Measurements from ENCODE around the gene NUDT21.
"Not testable (repeated sequence)": the region's sequence is repeated elsewhere in the genome, so short reads cannot be mapped to it uniquely, and the experiment has no call there.

The NUDT21 gene

DNA sequence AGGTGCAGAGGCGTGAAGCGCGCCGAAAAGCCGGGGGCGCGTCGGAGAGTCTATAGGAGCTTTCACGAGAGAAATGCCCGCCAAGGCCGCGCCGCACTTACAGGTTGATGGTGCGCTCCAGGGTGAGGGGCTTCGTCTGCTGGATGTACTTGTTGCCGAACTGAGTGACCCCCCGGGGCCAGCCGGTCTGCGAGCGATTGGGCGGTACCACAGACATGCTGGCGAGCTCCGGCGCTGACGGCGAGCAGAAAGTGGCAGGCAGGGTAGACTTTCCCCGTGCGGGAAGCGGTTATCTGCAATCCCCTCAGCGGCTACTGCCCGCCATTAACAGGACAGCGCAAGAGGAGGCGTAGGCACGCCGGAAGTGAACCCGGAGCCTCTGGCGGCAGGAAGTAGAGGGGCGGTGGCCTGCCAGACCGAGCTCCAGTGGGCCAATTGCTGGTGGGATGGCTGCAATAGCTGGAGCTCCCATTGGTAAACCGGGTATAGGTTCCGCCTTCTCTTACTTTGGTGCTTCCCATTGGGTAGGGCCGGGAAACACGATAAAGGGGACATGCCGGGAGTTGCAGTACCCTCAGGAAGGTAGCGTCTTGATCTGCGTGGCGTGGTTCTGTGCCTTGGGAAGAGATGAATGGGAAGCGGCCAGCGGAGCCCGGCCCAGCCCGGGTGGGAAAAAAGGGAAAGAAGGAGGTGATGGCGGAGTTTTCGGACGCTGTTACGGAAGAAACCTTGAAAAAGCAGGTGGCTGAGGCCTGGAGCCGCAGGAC lies at the start of gene NUDT21, which contains the start of gene OGFOD1:
TSS of gene NUDT21 (minus strand) at position 347 of the 767 bp plus-strand sequence. CDS start at position 217, 130 bp downstream.
TSS of gene OGFOD1 (plus strand) at position 569 of the 767 bp plus-strand sequence. CDS start at position 628, 59 bp downstream.
- DNase-seq = peak; percentile 98

DNA sequence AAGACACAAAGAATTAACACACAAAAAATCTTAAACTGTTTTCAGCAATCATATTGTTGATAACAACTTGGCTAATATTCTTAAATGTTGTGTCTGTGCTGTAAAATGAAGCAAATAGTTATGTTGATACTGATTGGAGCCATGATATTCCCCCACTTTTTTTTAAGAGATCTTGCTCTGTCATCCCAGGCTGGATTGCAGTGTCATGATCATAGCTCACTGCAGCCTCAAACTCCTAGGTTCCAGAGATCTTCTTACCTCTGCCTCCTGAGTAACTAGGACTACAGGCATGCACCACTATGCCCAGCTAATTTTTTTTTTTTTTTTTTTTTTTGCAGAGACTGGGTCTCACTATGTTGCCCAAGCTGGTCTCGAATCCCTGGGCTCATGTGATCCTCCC lies 42.7 kb upstream of the NUDT21 start:
- no peak for DNase-seq

DNA sequence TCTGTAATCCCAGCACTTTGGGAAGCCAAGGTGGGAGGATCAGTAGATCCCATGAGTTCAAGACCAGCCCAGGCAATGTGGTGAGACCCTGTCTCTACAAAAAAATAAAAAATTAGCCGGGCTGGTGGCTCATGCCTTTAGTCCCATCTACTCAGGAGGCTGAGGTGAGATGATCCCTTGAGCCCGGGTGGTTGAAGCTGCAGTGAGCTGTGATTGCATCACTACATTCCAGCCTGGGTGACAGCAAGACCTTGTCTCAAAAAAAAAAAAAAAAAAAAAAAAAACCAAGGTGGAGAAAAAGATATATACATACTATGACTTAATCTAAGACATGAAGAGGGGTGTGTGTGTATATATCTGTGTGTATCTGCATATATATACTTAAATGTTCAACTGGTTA lies 42.0 kb upstream of the NUDT21 start:
- no peak for DNase-seq

DNA sequence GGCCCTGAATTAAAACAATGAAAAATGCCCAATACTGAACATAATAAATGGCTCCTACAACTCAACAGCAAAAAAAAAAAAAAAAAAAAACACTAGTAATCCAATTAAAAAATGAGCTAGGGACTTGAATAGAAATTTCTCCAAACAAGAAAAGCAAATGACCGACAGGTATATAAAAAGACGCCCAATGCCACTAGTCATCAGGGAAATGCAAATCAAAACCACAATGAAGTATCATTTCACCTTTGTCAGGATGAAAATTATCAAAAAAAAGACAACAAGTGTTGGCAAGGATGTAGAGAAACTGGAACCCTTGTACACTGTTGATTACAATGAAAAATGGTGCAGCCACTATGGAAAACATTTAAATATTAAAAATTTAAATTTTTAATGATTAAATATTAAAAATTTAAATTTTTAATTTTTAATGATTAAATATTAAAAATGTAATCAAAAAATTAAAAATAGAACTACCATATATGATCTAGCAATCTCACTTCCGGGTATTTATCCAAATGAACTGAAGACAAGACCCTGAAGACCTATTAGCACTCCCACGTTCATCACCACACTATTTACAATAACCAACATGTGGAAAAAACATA lies 40.6 kb upstream of the NUDT21 start:
- no peak for DNase-seq

DNA sequence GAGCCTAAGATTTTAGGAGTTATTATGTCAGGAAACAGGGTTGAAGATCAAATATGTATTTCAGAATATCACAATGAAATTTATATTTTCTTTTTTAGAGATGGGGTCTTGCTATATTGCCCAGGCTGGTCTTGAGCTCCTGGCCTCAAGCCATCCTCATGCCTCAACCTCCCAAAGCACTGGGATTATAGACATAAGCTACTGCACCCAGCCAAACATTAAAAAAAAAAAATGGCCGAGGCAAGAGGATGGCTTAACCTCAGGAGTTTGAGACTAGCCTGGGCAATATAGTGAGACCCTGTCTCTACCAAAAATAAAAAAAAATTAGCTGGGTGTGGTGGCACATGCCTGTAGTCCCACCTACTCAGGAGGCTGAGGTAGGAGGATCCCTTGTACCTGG lies 37.7 kb upstream of the NUDT21 start:
- not testable (repeated sequence) for DNase-seq

DNA sequence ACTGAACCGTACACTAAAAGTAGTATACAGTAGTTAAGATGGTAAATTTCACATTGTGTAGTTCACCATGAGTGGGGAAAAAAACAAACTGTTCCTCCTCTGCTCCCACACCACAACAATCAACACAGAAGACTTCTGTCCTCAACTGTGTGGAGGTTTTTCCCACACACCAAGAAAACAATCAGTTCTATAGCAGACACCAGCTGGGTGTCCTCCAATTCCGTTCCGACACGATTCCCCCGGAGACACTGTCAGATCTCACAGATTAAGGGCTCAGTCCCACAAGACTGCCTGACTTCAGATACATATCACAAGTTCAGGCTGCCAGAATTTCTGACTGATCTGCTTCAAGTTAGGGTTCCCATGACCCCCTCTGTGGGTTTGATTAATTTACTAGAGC lies 36.9 kb upstream of the NUDT21 start:
- no peak for DNase-seq

DNA sequence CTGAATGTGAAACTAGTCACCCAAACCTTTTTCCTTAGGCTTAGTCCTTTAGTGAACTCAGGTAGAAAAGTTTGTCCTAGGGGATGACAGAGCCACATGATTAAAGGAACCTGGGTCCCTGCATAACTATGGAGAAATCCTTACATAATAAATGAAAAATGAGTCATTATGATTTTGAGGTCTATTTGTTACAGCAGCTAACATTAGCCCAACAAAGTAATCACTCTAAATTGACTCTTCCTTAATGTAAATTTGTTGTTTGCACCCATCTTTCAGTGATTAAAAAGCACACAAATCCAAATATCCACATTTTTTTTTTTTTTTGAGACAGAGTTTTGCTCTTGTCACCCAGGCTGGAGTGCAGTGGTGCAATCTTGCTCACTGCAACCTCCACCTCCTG lies 32.3 kb upstream of the NUDT21 start:
- no peak for DNase-seq

DNA sequence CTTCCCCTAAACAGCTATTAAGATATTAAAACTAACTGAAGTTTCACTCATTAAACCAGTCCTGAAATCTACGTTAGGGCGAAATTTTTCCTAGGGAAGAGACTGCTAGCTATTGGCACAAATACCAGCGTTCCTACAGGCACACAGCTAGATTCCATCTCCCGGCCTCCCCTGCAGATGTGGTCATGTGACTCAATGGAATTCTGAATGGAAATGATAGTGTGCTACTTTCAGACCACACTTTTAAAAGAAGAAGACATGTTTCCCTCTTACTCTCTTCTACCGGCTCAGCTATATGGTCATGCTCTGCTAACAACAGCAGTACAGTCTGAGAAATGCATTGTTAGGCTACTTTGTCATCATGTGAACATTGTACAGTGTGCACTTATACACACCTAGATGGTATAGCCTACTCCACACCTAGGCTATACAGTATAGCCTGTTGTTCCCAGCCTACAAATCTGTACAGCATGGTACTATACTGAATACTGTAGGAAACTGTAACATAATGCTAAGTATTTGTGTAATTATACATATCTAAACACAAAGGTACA lies 31.6 kb upstream of the NUDT21 start:
- no peak for DNase-seq

DNA sequence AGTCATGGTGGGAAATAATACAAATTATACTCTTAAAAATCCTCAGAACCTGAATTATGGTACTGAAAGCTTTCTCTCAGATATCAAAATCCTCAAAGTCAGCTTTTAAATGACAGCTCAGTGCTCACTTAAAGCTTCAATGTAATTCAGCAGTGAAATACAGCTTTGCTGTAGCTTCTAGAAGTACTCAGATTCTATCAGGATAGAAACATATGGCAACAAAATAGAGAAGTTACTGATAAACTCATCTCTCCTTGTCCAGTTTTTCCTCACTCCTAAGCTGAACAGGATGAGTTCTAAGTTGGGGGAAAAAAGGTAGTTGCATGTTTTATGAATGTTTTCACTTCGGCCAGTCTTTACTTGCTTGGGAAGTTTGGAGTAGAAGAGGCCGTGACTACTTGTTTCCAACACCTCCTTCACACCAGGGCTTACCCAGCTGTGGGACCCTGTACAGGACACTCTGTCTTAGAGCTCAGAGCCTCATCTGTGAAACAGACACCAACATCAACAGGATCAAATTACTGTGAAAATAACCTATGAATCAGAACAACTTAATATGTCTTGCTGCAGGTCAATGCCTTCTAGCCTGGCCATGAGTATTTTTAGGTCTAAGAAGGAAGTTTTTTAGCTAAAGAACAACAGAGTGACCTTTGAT lies 30.5 kb upstream of the NUDT21 start:
- no peak for DNase-seq

DNA sequence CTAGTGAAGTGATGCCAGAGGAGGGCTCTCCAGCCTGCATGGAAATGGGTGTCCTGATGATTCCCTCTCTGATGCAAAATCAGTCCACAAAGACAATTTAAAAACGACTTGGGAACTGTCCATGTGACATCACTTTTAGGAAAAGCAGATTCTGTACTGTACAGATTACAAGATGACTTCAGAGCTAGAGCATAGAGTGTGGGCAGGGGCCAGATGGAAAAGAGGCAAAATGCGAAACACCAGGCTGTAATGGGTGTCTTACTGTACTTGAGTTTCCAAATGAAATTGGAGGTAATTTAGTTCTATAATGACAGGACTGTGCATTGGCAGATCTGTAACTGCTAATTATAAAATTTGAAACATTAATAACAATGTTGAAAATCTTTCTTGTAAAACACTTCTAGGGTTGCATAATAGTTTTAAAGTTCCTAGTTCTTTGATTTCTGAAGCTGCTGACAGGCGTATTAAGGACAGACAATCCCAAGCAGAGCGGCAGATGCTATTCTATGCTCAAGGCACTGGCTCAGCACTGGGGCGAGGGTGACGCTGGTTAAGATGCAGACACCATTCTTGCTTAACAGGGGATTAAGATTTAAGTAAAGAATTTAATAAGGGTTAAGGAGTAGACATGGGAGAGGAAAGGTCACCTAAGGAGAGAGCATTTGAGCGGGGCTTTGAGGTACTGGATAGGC lies 29.8 kb upstream of the NUDT21 start:
- no peak for DNase-seq

DNA sequence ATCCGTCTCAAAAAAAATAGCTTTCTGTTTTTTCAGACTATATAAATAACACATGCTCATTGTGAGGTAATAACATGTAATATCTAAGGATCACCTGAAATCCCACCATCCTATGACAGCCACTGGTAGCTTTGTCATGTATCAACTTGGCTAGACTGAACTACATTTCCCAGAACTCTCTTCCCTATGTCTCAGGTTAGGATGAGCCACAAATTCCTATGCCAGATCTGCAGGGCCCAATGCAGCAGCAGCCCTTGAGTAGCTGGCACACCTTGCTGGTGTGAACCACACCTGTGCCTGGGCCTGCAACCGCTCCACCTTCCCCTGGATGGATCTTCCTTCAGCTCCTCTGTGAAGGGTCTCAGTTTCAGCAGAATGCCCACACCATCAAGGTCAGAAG lies 28.3 kb upstream of the NUDT21 start:
- DNase-seq = no peak

DNA sequence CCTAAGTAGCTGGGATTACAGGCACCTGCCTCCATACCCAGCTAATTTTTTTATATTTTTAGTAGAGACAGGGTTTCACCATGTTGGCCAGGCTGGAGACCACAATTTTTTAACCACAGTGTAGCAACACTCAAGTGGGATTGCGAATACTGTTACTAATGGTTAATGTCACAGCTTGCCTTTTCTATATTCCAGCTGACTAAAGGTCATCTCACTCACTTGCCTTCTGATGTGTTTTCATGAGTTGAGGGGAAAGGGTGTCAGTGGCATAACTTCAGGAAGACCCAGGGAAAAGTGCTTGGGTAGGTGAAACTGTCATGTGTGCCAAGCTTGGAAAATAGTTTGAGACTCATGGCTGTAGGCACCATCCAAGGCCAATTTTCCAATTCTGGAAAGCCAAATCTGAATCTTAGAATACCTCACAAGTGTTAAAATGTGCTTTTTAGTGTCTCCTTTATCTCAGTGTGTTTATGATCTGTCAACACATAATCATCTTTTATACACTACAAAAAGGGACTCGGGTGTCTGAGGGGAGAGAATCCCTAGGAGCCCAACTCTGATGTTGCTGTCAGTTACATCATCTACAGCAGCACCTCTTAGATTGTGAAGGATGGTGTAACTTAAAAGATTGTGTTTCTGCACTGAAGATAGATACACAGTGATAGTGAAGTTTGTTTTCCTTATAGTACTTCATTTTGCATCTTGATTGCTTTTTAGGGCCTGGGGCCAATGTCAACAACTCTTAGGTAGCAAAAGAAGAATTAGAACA lies 27.3 kb upstream of the NUDT21 start:
- DNase-seq = no peak

DNA sequence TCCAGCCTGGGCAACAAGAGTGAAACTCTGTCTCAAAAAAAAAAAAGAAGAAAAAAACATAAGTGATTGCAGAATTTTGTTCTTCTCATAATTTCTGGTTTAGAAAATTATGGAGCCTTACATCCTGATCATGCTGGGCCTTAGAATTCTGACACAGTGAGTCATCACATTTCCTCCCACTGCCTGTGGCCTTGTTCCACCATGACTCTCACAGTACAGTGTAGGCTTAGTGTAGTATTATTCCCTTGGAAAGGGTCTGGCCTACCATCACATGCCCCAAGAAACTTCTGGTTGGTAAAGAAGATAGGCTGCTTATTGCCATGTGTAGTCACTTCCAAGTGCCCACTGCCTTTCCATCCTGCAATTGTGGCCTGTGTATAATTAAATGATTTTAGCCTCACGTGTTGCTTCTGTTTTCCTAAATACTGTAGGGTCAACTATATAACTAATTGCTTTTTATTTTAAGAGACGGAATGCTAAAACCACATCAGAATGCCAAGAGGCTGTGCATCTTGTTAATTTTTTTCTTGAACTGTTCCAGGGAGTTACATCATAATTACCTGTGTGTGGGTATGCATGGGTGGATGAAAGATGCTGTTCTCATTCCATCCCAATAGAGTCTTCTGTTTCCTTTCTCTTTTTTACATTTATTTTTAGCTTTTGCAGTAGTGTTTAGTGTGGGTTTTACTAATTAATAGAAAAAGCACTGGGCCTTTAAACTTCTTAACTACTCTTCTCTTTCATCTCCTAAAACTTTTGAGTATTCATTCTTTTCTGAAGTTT lies 26.2 kb upstream of the NUDT21 start:
- DNase-seq = peak; percentile 26

DNA sequence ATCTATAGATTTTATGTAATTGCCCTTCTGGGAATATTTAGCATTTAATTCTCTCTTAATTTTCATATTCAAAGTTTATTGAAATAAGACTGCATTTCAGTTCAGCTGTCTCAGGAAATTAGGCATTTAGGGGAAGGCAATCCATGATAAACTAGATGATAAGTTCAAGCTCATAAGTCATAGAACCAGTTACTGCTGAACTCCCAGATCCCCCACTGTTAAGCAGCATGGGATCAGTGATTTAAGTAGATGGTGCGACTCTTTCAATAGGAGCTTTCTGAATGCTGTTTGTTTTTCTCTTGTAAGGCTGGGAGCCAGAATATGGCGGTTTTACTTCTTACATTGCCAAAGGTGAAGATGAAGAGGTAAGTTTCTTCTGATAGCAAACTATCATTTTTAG lies 24.1 kb upstream of the NUDT21 start:
- DNase-seq = no peak

DNA sequence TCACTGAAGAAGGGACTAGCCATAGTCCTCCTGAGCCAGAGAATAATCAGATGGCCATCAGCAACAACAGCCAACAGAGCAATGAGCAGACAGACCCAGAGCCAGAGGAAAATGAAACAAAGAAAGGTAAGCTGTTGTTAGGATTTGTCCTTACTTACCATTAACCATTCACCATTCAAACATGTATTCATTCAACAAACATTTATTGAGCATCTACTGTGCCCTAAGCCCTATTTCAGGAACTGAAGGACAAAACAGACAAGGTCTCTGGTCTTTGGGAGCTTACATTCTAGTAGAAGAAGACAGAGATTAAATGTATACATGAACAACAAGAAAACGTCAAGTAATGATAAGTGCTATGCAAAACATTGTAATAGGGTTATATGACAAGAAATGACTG lies 19.5 kb upstream of the NUDT21 start:
- no peak for DNase-seq

DNA sequence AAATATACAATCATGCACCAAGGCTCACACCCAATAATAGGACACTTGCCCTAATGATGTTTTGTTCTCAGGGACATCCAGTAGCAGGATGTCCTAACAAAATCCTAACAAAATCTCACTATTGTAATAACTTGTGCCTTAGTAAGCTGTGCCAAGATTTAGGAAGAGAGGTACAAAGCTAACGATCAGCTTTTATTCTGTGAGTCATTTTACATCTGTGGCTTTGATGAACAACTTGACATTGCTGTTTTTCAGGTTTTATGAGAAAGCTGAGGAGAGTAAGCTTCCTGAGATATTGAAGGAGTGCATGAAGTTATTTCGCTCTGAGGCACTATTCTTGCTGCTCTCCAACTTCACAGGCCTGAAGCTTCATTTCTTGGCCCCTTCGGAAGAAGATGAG lies 19.1 kb upstream of the NUDT21 start:
- no peak for DNase-seq

DNA sequence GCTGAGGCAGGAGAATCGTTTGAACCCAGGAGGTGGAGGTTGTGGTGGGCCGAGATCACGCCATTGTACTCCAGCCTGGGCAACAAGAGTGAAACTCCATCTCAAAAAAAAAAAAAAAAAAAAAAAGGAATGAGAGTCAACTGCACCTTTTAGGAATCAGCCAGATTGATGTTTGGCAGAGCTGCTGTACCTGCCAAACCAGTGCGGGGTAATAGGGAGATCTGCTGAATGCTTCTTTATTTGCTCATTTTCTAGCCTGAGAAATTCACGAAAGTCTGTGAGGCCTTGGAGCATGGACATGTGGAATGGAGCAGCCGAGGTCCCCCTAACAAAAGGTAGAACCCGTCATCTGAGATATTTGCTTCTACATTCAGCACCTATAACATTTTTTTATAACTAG lies 18.6 kb upstream of the NUDT21 start:
- DNase-seq = no peak

DNA sequence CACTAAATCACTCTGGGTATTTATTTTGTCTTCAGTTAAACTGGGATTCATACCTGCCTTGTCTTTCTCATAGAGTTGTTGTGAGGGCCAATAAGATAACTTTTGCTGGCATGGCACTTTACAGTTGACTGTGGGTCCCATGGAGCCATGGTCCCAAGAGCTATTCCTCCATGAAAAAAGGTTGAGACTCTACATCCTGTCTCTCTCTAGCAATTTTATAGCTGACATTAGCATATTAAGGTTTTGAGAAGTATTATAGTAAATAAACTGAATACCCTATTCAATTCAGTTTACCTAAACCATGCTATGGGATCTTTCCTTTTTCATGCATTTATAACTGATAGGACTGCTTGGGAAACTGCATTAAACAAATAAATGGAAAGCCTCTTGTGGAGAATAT lies 17.7 kb upstream of the NUDT21 start:
- DNase-seq = no peak

DNA sequence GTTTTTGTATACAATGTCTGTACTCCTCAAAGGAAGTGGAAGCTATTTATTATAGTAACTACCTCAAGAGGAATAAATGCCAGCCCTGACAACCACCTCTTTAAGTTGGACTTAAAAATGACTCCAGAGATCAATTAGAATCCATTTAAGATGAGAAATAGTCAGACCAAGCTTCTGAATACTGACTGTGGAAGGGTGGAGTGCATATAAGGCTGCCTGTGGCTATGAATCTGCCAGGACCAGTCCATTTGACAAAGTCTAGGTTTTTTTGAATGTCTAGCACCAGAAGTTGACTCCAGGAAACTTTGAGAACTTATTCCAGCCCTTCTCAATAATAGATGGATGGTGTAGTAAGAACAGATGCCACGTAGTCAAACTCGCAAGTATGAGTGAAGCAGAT lies 15.2 kb upstream of the NUDT21 start:
- DNase-seq = no peak

DNA sequence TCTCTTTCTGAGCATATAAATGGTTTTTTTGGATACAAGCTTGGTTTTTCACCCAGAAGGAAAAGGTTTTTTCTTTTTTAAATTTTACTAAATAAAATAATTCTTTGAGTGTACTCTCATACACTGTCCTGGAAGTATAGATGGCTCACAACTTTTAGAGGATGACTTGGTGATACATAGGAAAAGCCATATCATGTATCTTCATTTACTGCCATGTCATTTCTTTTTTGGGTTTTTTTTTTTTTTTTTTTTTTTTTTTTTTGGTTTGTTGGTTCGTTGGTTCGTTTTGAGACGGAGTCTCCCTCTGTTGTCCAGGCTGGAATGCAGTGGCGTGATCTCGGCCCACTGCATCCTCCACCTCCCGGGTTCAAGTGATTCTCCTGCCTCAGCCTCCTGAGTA lies 12.0 kb upstream of the NUDT21 start:
- DNase-seq = no peak

DNA sequence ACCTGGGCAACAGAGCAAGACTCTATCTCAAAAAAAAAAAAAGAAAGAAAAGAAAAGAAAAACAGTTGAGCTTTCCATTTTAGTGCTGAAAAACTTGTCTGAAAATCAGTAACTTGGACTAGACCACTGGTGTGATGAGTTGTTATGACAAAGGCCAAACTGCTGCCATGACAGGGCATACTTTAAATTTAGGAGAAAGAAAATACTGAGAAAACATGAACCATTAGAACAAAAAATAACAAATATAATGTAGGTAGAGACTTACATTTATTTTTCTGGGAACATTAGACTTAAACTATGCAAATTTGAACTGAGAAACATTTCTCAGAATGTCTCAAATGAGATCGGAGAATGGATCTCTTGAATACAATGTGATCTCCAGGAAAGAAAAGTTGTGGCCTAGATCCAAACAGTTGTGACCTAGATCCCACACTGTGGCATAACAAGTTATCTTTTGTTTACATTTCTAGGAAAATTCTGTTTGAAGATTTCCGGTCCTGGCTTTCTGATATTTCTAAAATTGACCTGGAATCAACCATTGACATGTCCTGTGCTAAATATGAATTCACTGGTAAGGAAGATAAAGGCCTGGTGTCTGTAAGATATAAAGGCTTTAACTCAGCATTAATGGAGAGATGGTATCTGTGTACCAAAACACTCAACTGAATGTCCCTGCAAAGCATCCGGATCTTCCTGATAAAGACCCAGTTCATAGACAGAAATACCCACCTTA lies 11.1 kb upstream of the NUDT21 start:
- no peak for DNase-seq

Data from femur (tissue), 1 donor.